Epithelial cell of esophagus (primary cell): ENCODE data around the gene WDR91.

Experiments
- DNase-seq: peaks from one replicate; pipeline ENCODE4 v3.0.0; 2010; ENCODE audit warnings: low read depth
- H3K4me3 ChIP-seq: 2 replicates; pipeline ENCODE4 v1.5.1; 2011; ENCODE audit warnings: mild to moderate bottlenecking, low read length, control low read depth
- TF ChIP-seq, protein P1 (sequence below): IDR thresholded peaks from 2 replicates; pipeline ENCODE4 v1.5.1; 2011; ENCODE audit warnings: low read depth, mild to moderate bottlenecking, low read length, control low read depth, inconsistent platforms; ENCODE audit not compliant: insufficient read depth; ENCODE audit errors: missing control alignments

Gene WDR91

GRCh38 chr7:135205850-135206249, 5.5 kb downstream of the WDR91 start:
- no peak for DNase-seq
- TF ChIP-seq, protein P1, sequence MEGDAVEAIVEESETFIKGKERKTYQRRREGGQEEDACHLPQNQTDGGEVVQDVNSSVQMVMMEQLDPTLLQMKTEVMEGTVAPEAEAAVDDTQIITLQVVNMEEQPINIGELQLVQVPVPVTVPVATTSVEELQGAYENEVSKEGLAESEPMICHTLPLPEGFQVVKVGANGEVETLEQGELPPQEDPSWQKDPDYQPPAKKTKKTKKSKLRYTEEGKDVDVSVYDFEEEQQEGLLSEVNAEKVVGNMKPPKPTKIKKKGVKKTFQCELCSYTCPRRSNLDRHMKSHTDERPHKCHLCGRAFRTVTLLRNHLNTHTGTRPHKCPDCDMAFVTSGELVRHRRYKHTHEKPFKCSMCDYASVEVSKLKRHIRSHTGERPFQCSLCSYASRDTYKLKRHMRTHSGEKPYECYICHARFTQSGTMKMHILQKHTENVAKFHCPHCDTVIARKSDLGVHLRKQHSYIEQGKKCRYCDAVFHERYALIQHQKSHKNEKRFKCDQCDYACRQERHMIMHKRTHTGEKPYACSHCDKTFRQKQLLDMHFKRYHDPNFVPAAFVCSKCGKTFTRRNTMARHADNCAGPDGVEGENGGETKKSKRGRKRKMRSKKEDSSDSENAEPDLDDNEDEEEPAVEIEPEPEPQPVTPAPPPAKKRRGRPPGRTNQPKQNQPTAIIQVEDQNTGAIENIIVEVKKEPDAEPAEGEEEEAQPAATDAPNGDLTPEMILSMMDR = no peak
- no peak overlapping the region for H3K4me3 ChIP-seq

DNA sequence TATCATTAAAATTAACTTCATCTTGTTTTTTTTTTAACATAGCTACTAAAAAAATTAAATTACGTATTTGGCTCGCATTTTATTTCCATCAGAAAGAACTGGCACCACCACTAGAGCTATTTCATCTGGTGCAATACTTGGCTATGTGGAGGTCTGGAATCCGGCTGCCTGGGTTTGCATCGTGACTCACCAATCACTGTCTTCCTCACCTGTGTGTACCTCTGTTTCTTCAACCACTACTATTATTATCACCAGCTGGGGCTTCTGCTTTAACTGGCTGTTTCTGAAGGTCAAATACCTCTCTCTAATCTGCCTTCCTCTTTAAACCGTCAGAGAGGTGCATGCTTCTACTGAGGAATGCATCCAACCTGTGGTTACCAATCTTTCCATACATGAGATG, 6.5 kb downstream of the WDR91 start:
- TF ChIP-seq, protein P1 = no peak
- peak; percentile 83 for DNase-seq
- H3K4me3 ChIP-seq = no peak overlapping the region

GRCh38 chr7:135204341-135204749, 7.0 kb downstream of the WDR91 start:
- DNase-seq = no peak
- H3K4me3 ChIP-seq = no peak overlapping the region
- TF ChIP-seq, protein P1 = no peak

DNA sequence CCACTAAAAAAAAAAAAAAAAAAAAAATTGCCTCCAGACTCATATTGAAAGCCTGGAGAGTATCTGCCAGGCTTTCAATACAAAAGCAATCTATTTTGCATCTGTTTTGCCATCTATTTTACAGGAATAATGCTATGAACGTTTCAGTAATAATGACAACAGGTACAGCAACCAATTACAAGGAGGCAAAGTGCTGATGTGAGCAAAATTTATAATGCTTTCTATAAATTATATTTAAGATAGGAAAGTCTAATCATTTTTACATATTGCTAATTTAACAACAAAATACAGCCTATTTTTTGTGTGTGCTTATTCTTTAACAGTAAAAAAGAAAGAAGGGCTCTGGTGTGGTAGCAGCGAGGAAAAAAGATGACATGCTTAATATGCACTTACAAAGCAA, 10.0 kb downstream of the WDR91 start:
- DNase-seq = no peak
- TF ChIP-seq, protein P1 = no peak
- no peak overlapping the region for H3K4me3 ChIP-seq

DNA sequence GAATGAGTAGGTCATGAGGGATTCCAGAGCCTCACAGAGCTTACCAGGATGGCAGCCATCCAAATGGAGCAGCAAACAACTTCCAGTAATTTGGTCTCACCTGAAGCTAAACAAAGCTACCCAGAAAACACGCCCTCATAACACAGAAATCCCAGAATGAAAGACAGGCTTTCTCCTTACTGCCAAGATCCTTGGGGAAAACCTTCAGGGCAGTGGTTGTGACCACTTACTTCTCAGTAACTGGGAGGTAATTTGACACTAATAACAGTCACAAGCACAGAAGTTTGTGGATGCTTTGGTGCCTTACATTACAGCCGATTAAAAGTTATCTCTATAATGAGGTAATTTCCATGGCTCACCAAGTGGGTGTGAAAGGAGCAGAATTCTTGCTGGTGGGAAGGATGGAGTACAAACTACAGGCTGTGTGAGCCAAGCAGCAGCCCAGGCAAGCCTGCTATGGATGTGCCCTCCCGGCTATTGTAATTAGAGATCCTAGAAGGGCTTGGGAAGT, 10.4 kb downstream of the WDR91 start:
- TF ChIP-seq, protein P1 = no peak
- no peak overlapping the region for H3K4me3 ChIP-seq
- DNase-seq = peak; percentile 39

GRCh38 chr7:135199439-135199838, 11.9 kb downstream of the WDR91 start:
- H3K4me3 ChIP-seq = no peak overlapping the region
- TF ChIP-seq, protein P1 = no peak
- no peak for DNase-seq

DNA sequence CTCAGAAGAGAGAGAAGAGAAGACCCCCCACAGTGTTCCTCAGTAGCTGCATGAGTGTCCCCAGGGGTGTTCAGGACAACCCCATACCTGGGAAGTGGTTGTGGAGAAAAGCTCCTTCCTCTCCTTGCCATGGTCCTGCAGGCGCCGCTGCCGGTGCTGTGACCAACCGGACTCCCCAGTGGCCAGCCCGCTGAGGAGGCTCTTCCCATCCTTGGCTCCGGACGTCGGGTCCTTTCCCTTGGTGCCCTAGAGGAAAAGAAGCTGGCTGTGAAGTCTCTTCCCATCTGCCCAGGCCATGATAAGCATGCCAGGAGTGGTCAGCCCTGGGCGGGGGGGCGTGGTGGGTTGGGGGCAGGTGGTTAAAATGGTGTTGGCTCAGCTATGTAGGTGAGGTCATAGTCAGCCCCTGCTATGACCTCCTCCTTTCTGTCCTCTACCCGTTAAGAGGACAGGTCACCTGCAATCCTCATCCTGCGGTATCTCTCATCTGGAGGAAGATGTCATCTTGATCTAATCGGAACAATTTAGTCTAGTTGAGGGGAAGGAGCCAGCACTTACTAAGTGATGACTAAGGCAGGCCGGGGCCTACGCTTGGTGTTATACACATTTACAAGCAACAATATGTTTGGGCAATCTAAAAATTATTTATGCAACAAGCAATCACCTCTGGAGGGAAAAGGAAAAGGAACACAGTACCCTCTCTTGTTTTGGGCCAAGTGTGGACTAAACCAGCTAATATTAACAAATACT, 13.2 kb downstream of the WDR91 start:
- TF ChIP-seq, protein P1 = no peak

More for the DNA sequence above, 13.2 kb downstream of the WDR91 start:
- no peak overlapping the region for H3K4me3 ChIP-seq
- no peak for DNase-seq
